HCT116 (cell line): ENCODE results near the gene ADD2. TPM values are rescaled to one million over a fixed set of nuclear protein-coding genes. Genes with fewer than 3 reads are reported as not detected.
A peak's percentile ranks its signal among the peaks of the same experiment; 100 is the strongest.
"Not testable (repeated sequence)": the region's sequence is repeated elsewhere in the genome, so short reads cannot be mapped to it uniquely, and the experiment has no call there.

Experiments used
- ATAC-seq: fragments of 200-7000 bp; cut with Tn5 transposase; 2 replicates; pipeline ENCODE4 v1.9.1; 2020; ENCODE audit warnings: mild to moderate bottlenecking, moderate library complexity
- BruUV-seq: library from RNA; stranded (reverse); fragments of 400-500 nt; replicated peaks from 2 replicates; lab custom pipeline; 2021; lab: Mats Ljungman, UMichigan
- CTCF ChIA-PET: fragments of 300-600 bp; sonication (Branson Sonifier 250); formaldehyde crosslinking; loops from one replicate; lab custom pipeline; 2021; ENCODE audit warnings: antibody characterized with exemption; lab: Charles Lee
- POLR2A ChIA-PET: fragments of 300-600, 350-600 bp; sonication (Branson Sonifier 250); formaldehyde crosslinking; loops from one replicate; lab custom pipeline; 2021; ENCODE audit warnings: antibody characterized with exemption; lab: Charles Lee
- RAD21 ChIA-PET, 2 experiments: fragments of 300-600 bp; sonication (Branson Sonifier 250); formaldehyde crosslinking; loops; one replicate each; lab custom pipeline; 2023; ENCODE audit warnings: low total read pairs in 2 of 2; ENCODE audit not compliant: uncharacterized antibody in 2 of 2, unreplicated experiment in 2 of 2, low non-redundant PET in 1 of 2; lab: Charles Lee
- DNase-seq: peaks from one replicate; pipeline ENCODE4 v3.0.0-alpha.2; 2010; ENCODE audit warnings: low read depth, low spot score
- H2AFZ ChIP-seq: fragments of 200-600 bp; shearing (Covaris generic), sonication (generic); 2 replicates; pipeline ENCODE4 v1.6.1; 2017; ENCODE audit warnings: low read depth, mixed run types, mixed read lengths, antibody characterized with exemption, low read length; ENCODE audit not compliant: poor library complexity, severe bottlenecking
- H3K27ac ChIP-seq: 2 replicates; pipeline ENCODE4 v1.5.1; 2012; ENCODE audit warnings: low read depth, low read length
- H3K27me3 ChIP-seq: fragments of 200-600 bp; sonication (generic); 2 replicates; pipeline ENCODE4 v1.6.1; 2016; ENCODE audit warnings: mixed run types, low read length, mixed read lengths; ENCODE audit not compliant: insufficient read depth
- H3K36me3 ChIP-seq, 2 experiments: fragments of 200-500 bp in 1 of 2; fragments of 200-600 bp in 1 of 2; sonication (Bioruptor generic) in 1 of 2; sonication (generic) in 1 of 2; 2 replicates each; pipeline versions ENCODE4 v1.5.1 to v1.6.1; 2014 to 2016; ENCODE audit warnings: low read length in 2 of 2, inconsistent platforms in 1 of 2, mixed read lengths in 1 of 2, mixed run types in 1 of 2; ENCODE audit not compliant: insufficient read depth in 2 of 2, control insufficient read depth in 1 of 2
- H3K4me1 ChIP-seq, 2 experiments: fragments of 200-600 bp in 1 of 2; sonication (generic) in 1 of 2; 2 replicates each; pipeline versions ENCODE4 v1.5.1 to v1.6.1; 2012 to 2017; ENCODE audit warnings: low read length in 2 of 2, inconsistent platforms in 1 of 2, mild to moderate bottlenecking in 1 of 2, mixed read lengths in 1 of 2, mixed run types in 1 of 2, moderate library complexity in 1 of 2; ENCODE audit not compliant: insufficient read depth in 2 of 2, control insufficient read depth in 1 of 2
- H3K4me2 ChIP-seq: fragments of 200-600 bp; sonication (generic); 2 replicates; pipeline ENCODE4 v1.6.1; 2017; ENCODE audit warnings: mixed run types, low read length, mixed read lengths
- H3K4me3 ChIP-seq, 2 experiments: fragments of 200-600 bp in 1 of 2; sonication (generic) in 1 of 2; replicated peaks in 1 of 2; 2 replicates each; pipeline ENCODE4 v1.5.1; 2011 to 2016; ENCODE audit warnings: low read length in 2 of 2, control low read depth in 1 of 2, low read depth in 1 of 2, mild to moderate bottlenecking in 1 of 2, mixed read lengths in 1 of 2, mixed run types in 1 of 2
- H3K79me2 ChIP-seq: fragments of 200-600 bp; sonication (generic); 2 replicates; pipeline ENCODE4 v1.6.1; 2017; ENCODE audit warnings: mild to moderate bottlenecking, mixed run types, low read length, moderate library complexity, mixed read lengths; ENCODE audit not compliant: insufficient read depth
- H3K9ac ChIP-seq: fragments of 200-600 bp; sonication (generic); 2 replicates; pipeline ENCODE4 v1.6.1; 2016; ENCODE audit warnings: low read length, mixed read lengths
- H3K9me2 ChIP-seq: fragments of 200-600 bp; sonication (generic), shearing (Covaris generic); 2 replicates; pipeline ENCODE4 v1.6.1; 2017; ENCODE audit warnings: mixed run types, mild to moderate bottlenecking, moderate library complexity; ENCODE audit not compliant: insufficient read depth
- H3K9me3 ChIP-seq, 2 experiments: fragments of 200-500 bp in 1 of 2; fragments of 200-600 bp in 1 of 2; sonication (Bioruptor generic) in 1 of 2; sonication (generic) in 1 of 2; 2 replicates each; pipeline ENCODE4 v1.6.1; 2014 to 2017; ENCODE audit warnings: low read length in 2 of 2, mixed read lengths in 2 of 2, inconsistent platforms in 1 of 2, low read depth in 1 of 2, mild to moderate bottlenecking in 1 of 2, mixed run types in 1 of 2, moderate library complexity in 1 of 2; ENCODE audit not compliant: control insufficient read depth in 1 of 2, insufficient read depth in 1 of 2
- H4K20me1 ChIP-seq: fragments of 200-600 bp; sonication (generic), shearing (Covaris generic); 2 replicates; pipeline ENCODE4 v1.6.1; 2017; ENCODE audit warnings: mixed run types, mild to moderate bottlenecking, moderate library complexity; ENCODE audit not compliant: insufficient read depth
- CBX3 ChIP-seq: IDR thresholded peaks from 2 replicates; pipeline ENCODE4 v1.6.1; 2012; ENCODE audit warnings: low read depth
- EZH2phosphoT487 ChIP-seq: fragments of 200-600 bp; IDR thresholded peaks from 2 replicates; pipeline ENCODE4 v1.6.1; 2018; ENCODE audit warnings: antibody characterized with exemption, borderline replicate concordance
- POLR2A ChIP-seq: IDR thresholded peaks from 2 replicates; pipeline ENCODE4 v1.7.0; 2011; ENCODE audit warnings: borderline replicate concordance; ENCODE audit not compliant: insufficient read depth, insufficient read length; ENCODE audit errors: extremely low read depth
- SIN3A ChIP-seq: IDR thresholded peaks from 2 replicates; pipeline ENCODE4 v1.6.1; 2012; ENCODE audit warnings: low read depth
- SP1 ChIP-seq: IDR thresholded peaks from 2 replicates; pipeline ENCODE4 v1.6.1; 2012; ENCODE audit warnings: low read depth
- SRF ChIP-seq: IDR thresholded peaks from 2 replicates; pipeline ENCODE4 v1.6.1; 2012; ENCODE audit warnings: low read depth
- TCF7L2 ChIP-seq: IDR thresholded peaks from 2 replicates; pipeline ENCODE4 v1.7.0; 2011; ENCODE audit warnings: borderline replicate concordance, inconsistent platforms; ENCODE audit not compliant: insufficient read depth, insufficient read length; ENCODE audit errors: extremely low read depth
- intact Hi-C: fragments of 100-400 bp; cut with micrococcal nuclease; formaldehyde crosslinking; loops from 2 replicates; pipeline ENCODE4 v1.10.0; 2022
- total RNA-seq: library from RNA; stranded (reverse); gene quantifications from one replicate; pipeline ENCODE4 v1.2.1, GENCODE V29; 2021; ENCODE audit not compliant: unreplicated experiment
- TF ChIP-seq, protein P1 (sequence below): IDR thresholded peaks from 2 replicates; pipeline ENCODE4 v1.6.1; 2012

The ADD2 gene
- total RNA-seq, 1 experiment from 2014 or later = 0.15 TPM

- Histone ChIP-seq H2AFZ (no peak overlapping the region), H3K9me3 (no peaks in the 10 kb centered on the region), H4K20me1 (no peaks in the 10 kb centered on the region), H3K27ac (no peak overlapping the region), H3K36me3 (no peaks in the 10 kb centered on the region), H3K79me2 (no peaks in the 10 kb centered on the region), H3K9ac (no peak overlapping the region), H3K27me3 (no peaks in the 10 kb centered on the region), H3K4me1 (no peaks in the 10 kb centered on the region), H3K9me2 (no peaks in the 10 kb centered on the region), H3K4me2 (no peak overlapping the region), H3K4me3 (no peak overlapping the region)
- POLR2A ChIA-PET = no interaction called here
- TF ChIP-seq SRF (no peak), CBX3 (no peak)
- ATAC-seq (peak; percentile 59; the same call in 1 of the 2 replicates), DNase-seq (no peak)
- intact Hi-C loops = no loop called here
- CTCF ChIA-PET = no interaction called here
- BruUV-seq = no TSS peak
- RAD21 ChIA-PET = no interaction called here
Measured at GRCh38 chr2:70743677-70744076, 24.3 kb downstream of the ADD2 start.

GRCh38 chr2:70743068-70743467, 24.9 kb downstream of the ADD2 start:
- DNase-seq (no peak), ATAC-seq (no peak)
- no peak overlapping the region for H3K9ac ChIP-seq
- no peaks in the 10 kb centered on the region for H3K79me2 ChIP-seq
- no peaks in the 10 kb centered on the region for H3K36me3 ChIP-seq
- ChIA-PET CTCF (no interaction called here), POLR2A (no interaction called here), RAD21 (no interaction called here)
- BruUV-seq = no TSS peak
- H3K9me3 ChIP-seq = no peaks in the 10 kb centered on the region
- H3K4me1 ChIP-seq = no peaks in the 10 kb centered on the region
- H3K27ac ChIP-seq = no peak overlapping the region
- H4K20me1 ChIP-seq = no peaks in the 10 kb centered on the region
- no peak overlapping the region for H3K4me3 ChIP-seq
- H3K27me3 ChIP-seq = no peaks in the 10 kb centered on the region
- no peak overlapping the region for H2AFZ ChIP-seq
- intact Hi-C loops = no loop called here
- no peaks in the 10 kb centered on the region for H3K9me2 ChIP-seq
- TF ChIP-seq, protein P1, sequence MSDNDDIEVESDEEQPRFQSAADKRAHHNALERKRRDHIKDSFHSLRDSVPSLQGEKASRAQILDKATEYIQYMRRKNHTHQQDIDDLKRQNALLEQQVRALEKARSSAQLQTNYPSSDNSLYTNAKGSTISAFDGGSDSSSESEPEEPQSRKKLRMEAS = no peak
- no peak for TF ChIP-seq POLR2A
- no peak for TF ChIP-seq EZH2phosphoT487
- TF ChIP-seq TCF7L2 = no peak
- no peak for TF ChIP-seq SP1
- TF ChIP-seq SIN3A = no peak
- H3K4me2 ChIP-seq = no peak overlapping the region

GRCh38 chr2:70739492-70739891, 28.5 kb downstream of the ADD2 start:
- H3K79me2 ChIP-seq, H3K9me3 ChIP-seq, H3K27ac ChIP-seq, H3K9me2 ChIP-seq, H3K4me3 ChIP-seq, H3K27me3 ChIP-seq, H2AFZ ChIP-seq, BruUV-seq, H3K9ac ChIP-seq, H3K36me3 ChIP-seq, H3K4me2 ChIP-seq, ATAC-seq, DNase-seq, H4K20me1 ChIP-seq, intact Hi-C loops, POLR2A ChIA-PET, RAD21 ChIA-PET, H3K4me1 ChIP-seq, CTCF ChIA-PET: not testable (repeated sequence)
